Type B pancreatic cell (in vitro differentiated cells): ENCODE data around the gene RNPS1. TPM values are rescaled to one million over a fixed set of nuclear protein-coding genes. Genes with fewer than 3 reads are reported as not detected.

Experiments
- DNase-seq: peaks from one replicate; pipeline ENCODE4 v3.0.0; 2021; ENCODE audit warnings: mixed read lengths; ENCODE audit not compliant: unreplicated experiment; ENCODE audit errors: extremely low spot score
- H3K27ac Mint-ChIP-seq: 2 replicates; pipeline ENCODE4 v1.8.0; 2021; ENCODE audit warnings: mild to moderate bottlenecking, mixed read lengths
- H3K27me3 Mint-ChIP-seq: 2 replicates; pipeline ENCODE4 v1.8.0; 2021; ENCODE audit warnings: mixed read lengths
- H3K36me3 Mint-ChIP-seq: 2 replicates; pipeline ENCODE4 v1.8.0; 2021; ENCODE audit warnings: mixed read lengths
- H3K4me1 Mint-ChIP-seq: one replicate; pipeline ENCODE4 v1.8.0; 2021; ENCODE audit warnings: mixed read lengths; ENCODE audit not compliant: unreplicated experiment
- H3K4me3 Mint-ChIP-seq: 2 replicates; pipeline ENCODE4 v1.8.0; 2021; ENCODE audit warnings: mild to moderate bottlenecking, mixed read lengths
- H3K9me3 Mint-ChIP-seq: 2 replicates; pipeline ENCODE4 v1.8.0; 2021; ENCODE audit warnings: mixed read lengths
- CTCF ChIP-seq: fragments of 200-600 bp; sonication (generic); conservative IDR thresholded peaks from 2 replicates; pipeline ENCODE4 v1.5.0; 2021; ENCODE audit warnings: antibody characterized with exemption, mild to moderate bottlenecking
- total RNA-seq: library from RNA; stranded (reverse); gene quantifications from 2 replicates; pipeline ENCODE4 v1.2.1, GENCODE V29; 2021; ENCODE audit warnings: low replicate concordance

RNPS1 gene
- total RNA-seq, 1 donor from 2014 or later = 241 TPM

GRCh38 chr16:2299121-2299914 lies 31.4 kb upstream of the RNPS1 start:
- H3K27me3 Mint-ChIP-seq = no peaks in the 10 kb centered on the region
- no peak for TF ChIP-seq CTCF
- no peak overlapping the region for H3K4me3 Mint-ChIP-seq
- no peaks in the 10 kb centered on the region for H3K9me3 Mint-ChIP-seq
- DNase-seq = no peak
- no peaks in the 10 kb centered on the region for H3K4me1 Mint-ChIP-seq
- H3K36me3 Mint-ChIP-seq = no peaks in the 10 kb centered on the region
- H3K27ac Mint-ChIP-seq = no peak overlapping the region

GRCh38 chr16:2298621-2299020 lies 30.7 kb upstream of the RNPS1 start:
- TF ChIP-seq CTCF = no peak
- no peak overlapping the region for H3K27ac Mint-ChIP-seq
- no peak overlapping the region for H3K4me3 Mint-ChIP-seq
- DNase-seq = no peak
- no peaks in the 10 kb centered on the region for H3K27me3 Mint-ChIP-seq
- H3K36me3 Mint-ChIP-seq = no peaks in the 10 kb centered on the region
- no peaks in the 10 kb centered on the region for H3K9me3 Mint-ChIP-seq
- H3K4me1 Mint-ChIP-seq = no peaks in the 10 kb centered on the region

GRCh38 chr16:2297506-2297860 lies 29.6 kb upstream of the RNPS1 start:
- H3K36me3 Mint-ChIP-seq = no peaks in the 10 kb centered on the region
- no peak overlapping the region for H3K4me3 Mint-ChIP-seq
- no peak for TF ChIP-seq CTCF
- no peak overlapping the region for H3K27ac Mint-ChIP-seq
- H3K9me3 Mint-ChIP-seq = no peaks in the 10 kb centered on the region
- no peaks in the 10 kb centered on the region for H3K4me1 Mint-ChIP-seq
- no peaks in the 10 kb centered on the region for H3K27me3 Mint-ChIP-seq
- DNase-seq = no peak

- DNase-seq = no peak
- TF ChIP-seq CTCF = peak; percentile 47
- Mint-ChIP-seq H3K27ac (no peak overlapping the region), H3K36me3 (no peaks in the 10 kb centered on the region), H3K27me3 (no peaks in the 10 kb centered on the region), H3K4me3 (no peak overlapping the region), H3K4me1 (no peaks in the 10 kb centered on the region), H3K9me3 (no peaks in the 10 kb centered on the region)
Measured at GRCh38 chr16:2296661-2297505, 29.0 kb upstream of the RNPS1 start.

- no peak for DNase-seq
- Mint-ChIP-seq H3K27me3 (no peaks in the 10 kb centered on the region), H3K4me3 (no peak overlapping the region), H3K9me3 (no peaks in the 10 kb centered on the region), H3K36me3 (no peaks in the 10 kb centered on the region), H3K4me1 (no peaks in the 10 kb centered on the region), H3K27ac (no peak overlapping the region)
- no peak for TF ChIP-seq CTCF
Measured at GRCh38 chr16:2295056-2295798, 27.3 kb upstream of the RNPS1 start.
